ENCODE measurements around the gene ZNF230. TPM values are rescaled to one million over a fixed set of nuclear protein-coding genes. Genes with fewer than 3 reads are reported as not detected.

Gene ZNF230
- polyA plus RNA-seq, 10 donors, result 2.3 to 3.7 (median 3.0) TPM

- no peak for DNase-seq
Observed at GRCh38 chr19:44026622-44027021, 23.9 kb downstream of the ZNF230 start.

GRCh38 chr19:44032001-44032610 lies 29.3 kb downstream of the ZNF230 start:
- no peak for DNase-seq

- DNase-seq, result no peak
Observed at GRCh38 chr19:44042147-44042546, 39.4 kb downstream of the ZNF230 start.

GRCh38 chr19:44050740-44051649 lies 48.2 kb downstream of the ZNF230 start:
- DNase-seq, result peak in 2 of 3 donors; percentile 2 to 4

- peak; percentile 96 to 98 (median 97) for DNase-seq
Observed at GRCh38 chr19:44051650-44052402, 49.1 kb downstream of the ZNF230 start, which contains the start of gene ZNF223. Gene ZNF223, plus strand, starts transcription at chr19:44052036. Its CDS starts 3,141 bp downstream, at chr19:44055177.

- no peak for DNase-seq
Observed at GRCh38 chr19:44055870-44056269, 53.1 kb downstream of the ZNF230 start.

GRCh38 chr19:44059229-44059628 lies 56.5 kb downstream of the ZNF230 start:
- DNase-seq, result no peak

GRCh38 chr19:44061038-44061437 lies 58.3 kb downstream of the ZNF230 start:
- DNase-seq, result no peak

Other genes starting within 250 kb of the ZNF230 start
- 10 to 100 TPM; 26.4 to 50.0 (median 33.7) TPM for gene SMG9, start 248.0 kb upstream of the ZNF230 start, polyA plus RNA-seq (ENCODE audit: insufficient read length in 10 of 10)
- gene KCNN4, start 222.0 kb upstream of the ZNF230 start, polyA plus RNA-seq (ENCODE audit: insufficient read length in 10 of 10), result 1 to 10 TPM in 3 of 10 donors, under 1 TPM in 6, not detected in 1; 0.23 to 1.4 (median 0.85) TPM
- gene LYPD5, start 200.5 kb upstream of the ZNF230 start, polyA plus RNA-seq (ENCODE audit: insufficient read length in 10 of 10), result under 1 TPM; 0.31 to 0.74 (median 0.53) TPM
- gene ZNF283, start 175.6 kb upstream of the ZNF230 start, polyA plus RNA-seq (ENCODE audit: insufficient read length in 10 of 10), result 10 to 100 TPM in 5 of 10 donors, 1 to 10 TPM in 5; 6.4 to 13.5 (median 10.1) TPM
- gene ZNF404, start 119.0 kb upstream of the ZNF230 start, polyA plus RNA-seq (ENCODE audit: insufficient read length in 10 of 10), result 10 to 100 TPM in 2 of 10 donors, 1 to 10 TPM in 8; 5.5 to 13.9 (median 7.0) TPM
- 10 to 100 TPM; 11.9 to 16.3 (median 13.5) TPM for gene ZNF45, start 67.7 kb upstream of the ZNF230 start, polyA plus RNA-seq (ENCODE audit: insufficient read length in 10 of 10)
- gene ZNF221, start 51.7 kb upstream of the ZNF230 start, polyA plus RNA-seq (ENCODE audit: insufficient read length in 10 of 10), result 1 to 10 TPM; 2.3 to 5.4 (median 3.0) TPM
- gene ZNF155, start 18.8 kb upstream of the ZNF230 start, polyA plus RNA-seq (ENCODE audit: insufficient read length in 10 of 10), result 1 to 10 TPM; 6.4 to 8.7 (median 7.8) TPM
- 1 to 10 TPM; 3.9 to 5.6 (median 4.9) TPM for gene ZNF222, start 22.4 kb downstream of the ZNF230 start, polyA plus RNA-seq (ENCODE audit: insufficient read length in 10 of 10)
- gene ZNF223, start 49.1 kb downstream of the ZNF230 start, polyA plus RNA-seq (ENCODE audit: insufficient read length in 10 of 10), result 1 to 10 TPM; 3.3 to 5.9 (median 4.9) TPM
- 1 to 10 TPM; 1.7 to 3.9 (median 2.6) TPM for gene ZNF284, start 69.2 kb downstream of the ZNF230 start, polyA plus RNA-seq (ENCODE audit: insufficient read length in 10 of 10)
- gene ZNF224, start 91.4 kb downstream of the ZNF230 start, polyA plus RNA-seq (ENCODE audit: insufficient read length in 10 of 10), result 10 to 100 TPM in 9 of 10 donors, 1 to 10 TPM in 1; 9.7 to 29.4 (median 14.0) TPM
- gene ZNF225, start 110.4 kb downstream of the ZNF230 start, polyA plus RNA-seq (ENCODE audit: insufficient read length in 10 of 10), result 1 to 10 TPM; 3.8 to 6.9 (median 4.7) TPM
- 10 to 100 TPM in 4 of 10 donors, 1 to 10 TPM in 6; 7.1 to 13.4 (median 9.5) TPM for gene ZNF234, start 138.6 kb downstream of the ZNF230 start, polyA plus RNA-seq (ENCODE audit: insufficient read length in 10 of 10)
- gene ZNF226, start 162.1 kb downstream of the ZNF230 start, polyA plus RNA-seq (ENCODE audit: insufficient read length in 10 of 10), result 10 to 100 TPM; 11.2 to 16.3 (median 13.1) TPM
- 10 to 100 TPM; 10.3 to 16.0 (median 14.3) TPM for gene ZNF227, start 209.6 kb downstream of the ZNF230 start, polyA plus RNA-seq (ENCODE audit: insufficient read length in 10 of 10)